Measurements from ENCODE around the gene LIMK1. TPM values are rescaled to one million over a fixed set of nuclear protein-coding genes. Genes with fewer than 3 reads are reported as not detected.
"Not testable (repeated sequence)": the region's sequence is repeated elsewhere in the genome, so short reads cannot be mapped to it uniquely, and the experiment has no call there.

Gene LIMK1
- total and polyA plus RNA-seq, 9 donors: 7.6 to 38.7 (median 28.8) TPM

- TF ChIP-seq EP300 (IDR thresholded peaks at IDR 0.05) (no peak), POLR2A (IDR thresholded peaks at IDR 0.05) (no peak), CTCF (IDR thresholded peaks at IDR 0.05) (no peak)
- no peaks in the 10 kb centered on the region for H3K4me1 ChIP-seq (ENCODE audit: insufficient read depth)
- H3K4me3 ChIP-seq: no peak overlapping the region
- DNase-seq: no peak
- no peaks in the 10 kb centered on the region for H3K9me3 ChIP-seq
- H3K36me3 ChIP-seq: no peaks in the 10 kb centered on the region
- no peaks in the 10 kb centered on the region for H3K27me3 ChIP-seq
- 92 to 94% (median 93%) methylated on average over 18 of the region's 18 CpGs for WGBS, 3 donors
- intact Hi-C loops (cut with DNase I): no loop called here
- H3K27ac ChIP-seq: no peak overlapping the region
Observed at GRCh38 chr7:74106846-74107245, 23.2 kb downstream of the LIMK1 start.

- H3K27ac ChIP-seq: no peak overlapping the region
- WGBS, 3 donors: 70 to 76% (median 75%) methylated on average over 17 of the region's 17 CpGs
- H3K4me3 ChIP-seq: no peak overlapping the region
- H3K4me1 ChIP-seq (ENCODE audit: insufficient read depth): no peaks in the 10 kb centered on the region
- no peak for DNase-seq
- no peaks in the 10 kb centered on the region for H3K36me3 ChIP-seq
- intact Hi-C loops (cut with DNase I): no loop called here
- TF ChIP-seq POLR2A (IDR thresholded peaks at IDR 0.05): no peak
- no peaks in the 10 kb centered on the region for H3K27me3 ChIP-seq
- no peaks in the 10 kb centered on the region for H3K9me3 ChIP-seq
Observed at GRCh38 chr7:74115326-74115725, 31.7 kb downstream of the LIMK1 start.

- intact Hi-C loops (cut with DNase I): no loop called here
- H3K4me3 ChIP-seq: no peak overlapping the region
- no peaks in the 10 kb centered on the region for H3K36me3 ChIP-seq
- TF ChIP-seq POLR2A (IDR thresholded peaks at IDR 0.05): no peak
- H3K9me3 ChIP-seq: no peaks in the 10 kb centered on the region
- no peak for DNase-seq
- H3K27me3 ChIP-seq: no peaks in the 10 kb centered on the region
- H3K27ac ChIP-seq: no peak overlapping the region
- H3K4me1 ChIP-seq (ENCODE audit: insufficient read depth): no peaks in the 10 kb centered on the region
- 74 to 82% (median 75%) methylated on average over 13 of the region's 13 CpGs for WGBS, 3 donors
Observed at GRCh38 chr7:74116356-74116755, 32.8 kb downstream of the LIMK1 start.

- Histone ChIP-seq H3K9me3 (no peaks in the 10 kb centered on the region), H3K27ac (no peak overlapping the region), H3K36me3 (no peaks in the 10 kb centered on the region), H3K4me3 (no peak overlapping the region), H3K27me3 (no peaks in the 10 kb centered on the region), H3K4me1 (ENCODE audit: insufficient read depth) (no peaks in the 10 kb centered on the region)
- DNase-seq: no peak
- WGBS, 3 donors: 93 to 99% (median 97%) methylated on average over 4 of the region's 4 CpGs
- TF ChIP-seq POLR2A (IDR thresholded peaks at IDR 0.05): no peak
- no peak for TF ChIP-seq CTCF (IDR thresholded peaks at IDR 0.05)
- no peak for TF ChIP-seq EP300 (IDR thresholded peaks at IDR 0.05)
- intact Hi-C loops (cut with DNase I): no loop called here
Observed at GRCh38 chr7:74119831-74120230, 36.2 kb downstream of the LIMK1 start.

GRCh38 chr7:74121401-74122249, 38.0 kb downstream of the LIMK1 start:
- H3K36me3 ChIP-seq: no peaks in the 10 kb centered on the region
- no peaks in the 10 kb centered on the region for H3K9me3 ChIP-seq
- no peak for DNase-seq
- intact Hi-C loops (cut with DNase I): no loop called here
- H3K27ac ChIP-seq: no peak overlapping the region
- H3K27me3 ChIP-seq: no peaks in the 10 kb centered on the region
- H3K4me3 ChIP-seq: no peak overlapping the region
- TF ChIP-seq POLR2A (IDR thresholded peaks at IDR 0.05): no peak
- no peak for TF ChIP-seq EP300 (IDR thresholded peaks at IDR 0.05)
- WGBS, 3 donors: 64 to 76% (median 73%) methylated on average over 21 to 26 of the region's 26 CpGs
- H3K4me1 ChIP-seq (ENCODE audit: insufficient read depth): no peaks in the 10 kb centered on the region

- DNase-seq; intact Hi-C loops (cut with DNase I); H3K27ac ChIP-seq; H3K4me3 ChIP-seq; H3K36me3 ChIP-seq; H3K4me1 ChIP-seq (ENCODE audit: insufficient read depth); H3K9me3 ChIP-seq; H3K27me3 ChIP-seq: not testable (repeated sequence)
- 84 to 91% (median 90%) methylated on average over 7 of the region's 7 CpGs for WGBS, 3 donors
Observed at GRCh38 chr7:74123892-74124291, 40.3 kb downstream of the LIMK1 start.
